HG03175 (cell line): ENCODE data around the gene UGGT2.
"Not testable (repeated sequence)": the region's sequence is repeated elsewhere in the genome, so short reads cannot be mapped to it uniquely, and the experiment has no call there.

Experiments used
- ATAC-seq: cut with Tn5 transposase; IDR thresholded peaks from one replicate; pipeline ENCODE4 v1.9.1; 2021; ENCODE audit warnings: mild to moderate bottlenecking, moderate library complexity; ENCODE audit not compliant: unreplicated experiment

The UGGT2 gene

DNA sequence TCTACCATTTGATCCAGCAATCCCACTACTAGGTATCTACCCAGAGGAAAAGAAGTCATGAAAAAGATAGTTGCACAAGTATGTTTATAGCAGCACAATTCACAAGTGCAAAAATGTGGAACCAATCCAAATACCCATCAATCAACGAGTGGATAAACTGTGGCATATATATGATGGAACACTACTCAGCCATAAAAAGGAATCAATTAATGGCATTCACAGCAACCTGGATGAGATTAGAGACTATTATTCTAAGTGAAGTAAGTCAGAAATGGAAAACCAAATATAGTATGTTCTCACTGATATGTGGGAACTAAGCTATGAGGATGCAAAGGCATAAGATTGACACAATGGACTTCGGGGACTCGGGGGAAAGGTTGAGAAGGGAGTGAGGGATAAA, 1.3 kb downstream of the UGGT2 start:
- not testable (repeated sequence) for ATAC-seq

GRCh38 chr13:96051491-96051890, 1.7 kb downstream of the UGGT2 start:
- ATAC-seq, result not testable (repeated sequence)

GRCh38 chr13:96050955-96051354, 2.2 kb downstream of the UGGT2 start:
- not testable (repeated sequence) for ATAC-seq

GRCh38 chr13:96046449-96047126, 6.6 kb downstream of the UGGT2 start:
- ATAC-seq, result not testable (repeated sequence)

DNA sequence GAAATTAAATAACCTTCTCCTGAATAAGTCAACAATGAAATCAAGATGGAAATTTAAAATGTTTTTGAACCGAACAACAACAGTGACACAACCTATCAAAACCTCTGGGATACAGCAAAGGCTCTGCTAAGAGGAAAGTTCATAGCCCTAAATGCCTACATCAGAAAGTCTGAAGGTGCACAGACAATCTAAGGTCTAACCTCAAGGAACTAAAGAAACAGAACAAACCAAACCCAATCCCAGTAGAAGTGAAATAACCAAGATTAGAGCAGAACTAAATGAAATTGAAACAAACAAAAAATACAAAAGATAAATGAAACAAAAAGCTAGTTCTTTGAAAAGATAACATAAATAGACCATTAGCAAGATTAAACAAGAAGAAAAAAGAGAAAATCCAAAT, 9.0 kb downstream of the UGGT2 start:
- no peak for ATAC-seq

- no peak for ATAC-seq
These were observed 11.7 kb downstream of the UGGT2 start for GRCh38 chr13:96041326-96042110.

DNA sequence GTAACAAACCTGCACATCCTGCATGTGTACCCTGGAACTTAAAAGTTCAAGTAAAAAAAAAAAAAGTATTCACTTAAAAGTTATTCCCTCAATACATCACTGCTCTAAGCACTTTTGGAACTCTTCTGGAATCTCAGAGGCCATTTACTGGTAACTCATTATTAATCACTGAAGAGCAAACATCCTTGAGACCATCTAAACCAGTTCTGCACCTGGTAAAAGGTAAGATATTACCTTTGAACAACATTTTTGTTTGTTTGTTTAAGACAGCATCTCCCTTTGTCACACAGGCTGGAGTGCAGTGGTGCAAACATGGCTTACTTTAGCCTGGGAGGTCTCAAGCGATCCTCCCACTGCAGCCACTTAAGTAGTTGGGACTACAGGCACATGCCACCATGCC, 16.7 kb downstream of the UGGT2 start:
- no peak for ATAC-seq

GRCh38 chr13:96034662-96035061, 18.5 kb downstream of the UGGT2 start:
- no peak for ATAC-seq

DNA sequence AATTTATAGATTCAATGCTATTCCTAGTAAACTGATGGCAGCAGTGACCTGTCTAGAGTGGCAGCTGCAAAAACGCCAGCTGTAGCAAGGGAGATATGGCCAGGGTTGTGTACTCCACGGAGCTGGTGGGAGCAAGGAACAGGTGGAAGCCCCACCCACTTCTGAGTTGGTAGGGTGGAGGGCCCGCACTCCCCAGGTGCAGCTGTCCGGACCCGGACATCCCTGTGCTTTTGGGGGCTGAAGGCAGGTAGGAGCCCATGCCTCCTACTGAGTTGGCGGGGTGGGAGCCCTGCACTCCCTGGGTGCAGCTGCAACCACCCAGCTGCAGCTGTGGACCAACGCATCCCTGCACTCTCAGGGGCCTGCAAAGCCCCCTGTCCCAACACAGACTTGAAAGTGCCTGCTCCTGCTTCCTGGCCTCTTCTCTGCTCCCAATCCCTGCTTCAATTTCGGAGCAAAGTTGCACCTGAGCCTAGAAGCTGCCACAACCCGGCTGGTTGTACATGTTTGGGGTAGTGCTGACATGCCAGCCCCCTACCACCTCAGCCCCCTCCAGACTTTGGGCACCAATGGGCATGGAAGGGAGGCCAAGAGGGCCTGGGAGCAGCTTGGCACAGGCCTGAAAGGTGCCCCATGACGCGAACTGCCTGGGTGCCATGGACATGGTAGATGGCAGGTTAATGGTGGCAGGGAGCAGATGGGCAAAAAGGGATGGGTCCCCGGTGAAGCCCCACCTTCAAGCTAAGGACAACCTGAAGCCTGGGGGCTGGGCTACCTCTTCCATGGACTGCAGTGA, 19.8 kb downstream of the UGGT2 start:
- ATAC-seq, result no peak

GRCh38 chr13:96032717-96033116, 20.5 kb downstream of the UGGT2 start:
- no peak for ATAC-seq

DNA sequence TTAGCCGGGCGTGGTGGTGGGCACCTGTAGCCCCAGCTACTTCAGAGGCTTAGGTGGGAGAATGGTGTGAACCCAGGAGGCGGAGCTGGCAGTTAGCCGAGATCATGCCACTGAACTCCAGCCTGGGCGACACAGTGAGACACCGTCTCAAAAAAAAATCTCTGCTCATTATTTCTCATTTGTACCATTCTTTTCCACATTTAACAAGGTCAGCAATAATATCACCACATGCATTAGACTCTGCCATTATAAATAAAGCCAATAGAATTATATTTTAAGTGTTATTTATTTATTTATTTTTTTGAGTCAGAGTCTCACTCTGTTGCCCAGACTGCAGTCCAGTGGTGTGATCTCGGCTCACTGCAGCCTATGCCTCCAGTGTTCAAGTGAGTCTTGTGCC, 24.2 kb downstream of the UGGT2 start:
- ATAC-seq, result no peak

DNA sequence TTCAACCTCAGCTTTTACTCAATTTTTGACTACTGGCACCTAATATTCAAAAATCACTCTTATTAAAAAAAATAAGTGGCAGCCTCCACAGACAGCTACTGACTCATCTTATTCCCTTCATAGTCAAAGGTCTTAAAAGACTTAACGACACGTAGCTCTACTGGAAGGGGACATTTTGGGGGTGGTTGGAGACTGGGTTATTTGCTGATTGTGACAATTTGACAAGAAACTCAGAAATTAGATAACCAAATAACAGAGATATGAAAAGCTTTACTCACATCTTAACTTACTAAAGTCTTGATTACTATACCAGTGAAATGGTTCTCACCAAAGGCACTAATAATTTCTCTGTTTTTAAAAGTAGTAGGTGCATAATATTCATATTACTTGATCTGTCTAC, 25.7 kb downstream of the UGGT2 start:
- ATAC-seq, result no peak

DNA sequence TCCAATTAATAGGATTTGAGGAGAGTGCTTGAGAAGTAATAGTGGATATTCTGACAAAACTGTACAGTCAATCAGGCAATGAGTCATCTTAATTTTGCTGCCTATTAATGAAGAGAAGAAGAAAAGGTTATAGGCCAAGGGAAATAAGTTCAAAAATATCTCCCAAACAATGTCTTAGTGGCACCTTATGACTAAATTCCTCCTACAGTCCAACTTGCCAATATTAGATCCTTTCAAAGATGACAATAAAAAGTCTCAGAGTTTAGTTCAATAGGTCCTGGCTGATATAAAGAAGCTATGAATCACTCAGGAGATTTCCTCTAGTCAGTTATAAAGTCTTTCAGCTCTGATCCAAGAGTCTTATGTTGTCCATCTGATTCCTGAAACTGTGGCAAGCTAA, 27.9 kb downstream of the UGGT2 start:
- ATAC-seq, result no peak

DNA sequence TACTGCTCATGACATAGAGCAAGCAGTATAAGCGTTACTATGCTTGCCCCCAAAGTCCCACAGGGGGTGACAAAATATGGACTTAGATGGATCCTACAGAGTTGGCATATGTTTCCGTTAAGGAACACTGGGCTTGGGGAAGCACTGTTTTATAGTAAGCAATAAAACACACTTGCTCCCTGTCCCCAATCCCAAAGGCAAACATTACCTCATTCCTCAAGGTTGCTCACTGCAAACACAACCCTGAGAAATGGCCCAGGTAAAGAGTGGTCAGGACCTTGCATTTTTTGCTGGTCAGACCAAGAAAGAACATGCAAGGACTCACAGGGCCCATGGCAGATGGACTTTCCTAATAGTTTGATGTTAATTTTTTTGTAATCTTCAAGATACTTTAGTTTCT, 32.3 kb downstream of the UGGT2 start:
- no peak for ATAC-seq

DNA sequence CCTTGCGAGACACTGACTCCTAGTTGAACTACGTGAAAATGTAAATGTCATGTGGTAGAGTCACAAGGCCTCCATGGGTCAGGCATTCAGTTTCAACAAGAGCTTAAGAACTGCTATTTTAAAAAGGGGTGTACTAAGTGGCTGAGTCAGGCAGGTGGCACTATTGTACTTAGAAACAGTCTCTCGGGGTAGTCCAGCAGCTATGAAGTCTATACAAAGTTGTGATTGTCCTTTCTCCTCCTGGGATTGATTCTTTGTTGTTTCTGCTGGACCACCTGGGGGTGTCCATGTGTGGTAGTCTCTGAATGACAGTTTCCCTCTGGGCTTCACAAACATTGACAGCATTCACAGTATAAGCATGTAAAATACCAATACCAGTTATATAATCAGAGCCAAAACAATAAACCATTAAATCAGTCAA, 33.0 kb downstream of the UGGT2 start:
- ATAC-seq, result peak; percentile 90

- no peak for ATAC-seq
These were observed 35.1 kb downstream of the UGGT2 start for GRCh38 chr13:96018135-96018534.

DNA sequence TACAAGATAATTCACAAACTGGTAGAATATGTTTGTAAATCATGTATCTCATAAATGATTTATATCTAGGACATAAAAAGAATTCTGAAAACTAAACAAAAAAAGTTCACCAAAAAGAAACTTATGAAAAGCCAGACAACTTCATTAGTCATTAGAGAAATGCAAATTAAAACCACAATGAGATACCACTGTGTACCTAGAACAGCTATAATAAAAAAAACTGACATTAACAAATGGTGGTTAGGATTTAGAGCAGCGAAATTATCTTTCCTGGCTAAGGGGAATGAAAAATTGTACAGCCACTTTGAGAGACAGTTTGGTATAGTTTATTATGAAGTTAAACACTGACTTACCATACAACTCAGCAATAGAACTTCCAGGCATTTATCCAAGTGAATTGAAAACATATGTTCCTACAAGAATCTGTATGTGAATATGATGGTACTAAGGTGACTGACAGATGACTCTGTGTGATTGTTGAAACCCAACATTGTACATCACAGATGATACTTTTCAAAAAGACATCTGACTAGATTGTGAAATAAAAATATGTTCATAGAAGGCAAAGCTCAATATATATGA, 41.8 kb downstream of the UGGT2 start:
- ATAC-seq, result no peak

- no peak for ATAC-seq
These were observed 49.9 kb downstream of the UGGT2 start for GRCh38 chr13:96003304-96003703.

- ATAC-seq, result no peak
These were observed 50.7 kb downstream of the UGGT2 start for GRCh38 chr13:96002322-96003131.

- no peak for ATAC-seq
These were observed 53.1 kb downstream of the UGGT2 start for GRCh38 chr13:96000069-96000468.
